ENCODE measurements around the gene LRRC3.

DNA sequence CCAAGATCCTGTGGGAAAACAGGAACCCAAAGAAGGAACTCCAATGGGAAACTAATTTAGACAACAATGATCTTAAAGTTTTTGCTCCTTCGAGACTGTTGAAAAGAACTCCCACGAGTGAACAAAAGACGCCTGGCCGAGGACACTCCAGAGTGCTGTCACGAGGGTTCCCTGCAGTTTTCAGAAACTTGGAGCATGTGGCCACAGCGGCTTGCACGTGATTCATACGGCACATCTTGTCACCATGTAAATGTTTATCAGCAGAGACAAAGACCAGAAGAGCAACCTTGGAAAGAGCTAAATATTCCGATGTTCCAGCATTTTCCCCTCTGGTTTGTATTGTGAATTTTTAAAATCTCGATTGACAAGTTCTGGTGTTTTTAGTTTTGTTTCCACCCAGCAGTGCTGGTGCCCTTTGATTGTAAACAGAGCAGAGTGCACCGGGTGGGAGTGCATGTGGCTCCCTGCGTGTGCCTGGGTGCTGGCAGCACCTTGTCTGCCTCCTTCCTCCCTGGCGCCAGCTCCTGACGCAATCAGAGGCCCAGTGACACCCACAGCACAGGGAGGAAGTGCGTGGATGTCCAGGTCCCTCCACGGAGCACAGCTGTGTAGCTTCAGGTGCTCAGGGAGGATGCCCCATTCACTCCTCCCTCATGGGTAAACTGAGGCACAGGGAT is 23.0 kb downstream of the LRRC3 start:
- TF ChIP-seq CTCF (IDR thresholded peaks at IDR 0.05) (no peak), POLR2A (IDR thresholded peaks at IDR 0.05) (no peak)

Data from esophagus squamous epithelium (tissue), 4 donors.